ENCODE results near the gene MARK1. TPM values are rescaled to one million over a fixed set of nuclear protein-coding genes. Genes with fewer than 3 reads are reported as not detected.

Gene MARK1
- polyA plus RNA-seq (2013, experiment 1 of 2), result 10.0 TPM
- 11.8 TPM for polyA plus RNA-seq (2013, experiment 2 of 2)

GRCh38 chr1:220527908-220528678, at the start of gene MARK1:
Gene MARK1 (plus strand): TSS chr1:220528136. CDS start chr1:220528823, 687 bp downstream.
- Histone ChIP-seq H3K4me3 (ENCODE audit: extremely low read depth, insufficient read depth, low read length, poor library complexity, severe bottlenecking) (peak within 1 kb of the TSS; percentile 88), H3K4me1 (ENCODE audit: control insufficient read depth, insufficient read depth, low read length, poor library complexity, severe bottlenecking) (no peaks in the 10 kb centered on the region), H3K27ac (ENCODE audit: low read depth, low read length, severe bottlenecking) (peak within 1 kb of the TSS; percentile 60), H3K9me3 (ENCODE audit: control insufficient read depth, low read length) (no peaks in the 10 kb centered on the region), H3K36me3 (ENCODE audit: control insufficient read depth, insufficient read depth, low read length) (no peaks in the 10 kb centered on the region)
- WGBS, 2 experiments (ENCODE audit: insufficient coverage in 2 of 2), result 0% methylated on average over 65 to 80 of the region's 96 CpGs

GRCh38 chr1:220483700-220484099, 44.2 kb upstream of the MARK1 start:
- H3K9me3 ChIP-seq (ENCODE audit: control insufficient read depth, low read length), result no peaks in the 10 kb centered on the region
- 94 to 99% methylated on average over 5 to 6 of the region's 6 CpGs for WGBS, 2 experiments (ENCODE audit: insufficient coverage in 2 of 2)
- H3K36me3 ChIP-seq (ENCODE audit: control insufficient read depth, insufficient read depth, low read length), result no peaks in the 10 kb centered on the region
- H3K27ac ChIP-seq (ENCODE audit: low read depth, low read length, severe bottlenecking), result no peak overlapping the region
- H3K4me1 ChIP-seq (ENCODE audit: control insufficient read depth, insufficient read depth, low read length, poor library complexity, severe bottlenecking), result no peaks in the 10 kb centered on the region
- H3K4me3 ChIP-seq (ENCODE audit: extremely low read depth, insufficient read depth, low read length, poor library complexity, severe bottlenecking), result no peak overlapping the region

GRCh38 chr1:220484135-220484534, 43.8 kb upstream of the MARK1 start:
- H3K36me3 ChIP-seq (ENCODE audit: control insufficient read depth, insufficient read depth, low read length), result no peaks in the 10 kb centered on the region
- no peak overlapping the region for H3K27ac ChIP-seq (ENCODE audit: low read depth, low read length, severe bottlenecking)
- H3K9me3 ChIP-seq (ENCODE audit: control insufficient read depth, low read length), result no peaks in the 10 kb centered on the region
- H3K4me1 ChIP-seq (ENCODE audit: control insufficient read depth, insufficient read depth, low read length, poor library complexity, severe bottlenecking), result no peaks in the 10 kb centered on the region
- no peak overlapping the region for H3K4me3 ChIP-seq (ENCODE audit: extremely low read depth, insufficient read depth, low read length, poor library complexity, severe bottlenecking)

GRCh38 chr1:220485131-220485530, 42.8 kb upstream of the MARK1 start:
- Histone ChIP-seq H3K27ac (ENCODE audit: low read depth, low read length, severe bottlenecking) (no peak overlapping the region), H3K4me1 (ENCODE audit: control insufficient read depth, insufficient read depth, low read length, poor library complexity, severe bottlenecking) (no peaks in the 10 kb centered on the region), H3K9me3 (ENCODE audit: control insufficient read depth, low read length) (no peaks in the 10 kb centered on the region), H3K4me3 (ENCODE audit: extremely low read depth, insufficient read depth, low read length, poor library complexity, severe bottlenecking) (no peak overlapping the region), H3K36me3 (ENCODE audit: control insufficient read depth, insufficient read depth, low read length) (no peaks in the 10 kb centered on the region)
- WGBS, 2 experiments (ENCODE audit: insufficient coverage in 2 of 2), result 62 to 77% methylated on average over 2 of the region's 3 CpGs

GRCh38 chr1:220485791-220486190, 42.1 kb upstream of the MARK1 start:
- Histone ChIP-seq H3K4me3 (ENCODE audit: extremely low read depth, insufficient read depth, low read length, poor library complexity, severe bottlenecking) (no peak overlapping the region), H3K9me3 (ENCODE audit: control insufficient read depth, low read length) (no peaks in the 10 kb centered on the region), H3K27ac (ENCODE audit: low read depth, low read length, severe bottlenecking) (no peak overlapping the region), H3K4me1 (ENCODE audit: control insufficient read depth, insufficient read depth, low read length, poor library complexity, severe bottlenecking) (no peaks in the 10 kb centered on the region), H3K36me3 (ENCODE audit: control insufficient read depth, insufficient read depth, low read length) (no peaks in the 10 kb centered on the region)
- 77 to 90% methylated on average over 5 to 6 of the region's 6 CpGs for WGBS, 2 experiments (ENCODE audit: insufficient coverage in 2 of 2)

GRCh38 chr1:220487297-220487820, 40.6 kb upstream of the MARK1 start:
- no peak overlapping the region for H3K27ac ChIP-seq (ENCODE audit: low read depth, low read length, severe bottlenecking)
- WGBS, 2 experiments (ENCODE audit: insufficient coverage in 2 of 2), result 90 to 95% methylated on average over 4 to 5 of the region's 5 CpGs
- H3K4me3 ChIP-seq (ENCODE audit: extremely low read depth, insufficient read depth, low read length, poor library complexity, severe bottlenecking), result no peak overlapping the region
- H3K9me3 ChIP-seq (ENCODE audit: control insufficient read depth, low read length), result no peaks in the 10 kb centered on the region
- H3K36me3 ChIP-seq (ENCODE audit: control insufficient read depth, insufficient read depth, low read length), result no peaks in the 10 kb centered on the region
- no peaks in the 10 kb centered on the region for H3K4me1 ChIP-seq (ENCODE audit: control insufficient read depth, insufficient read depth, low read length, poor library complexity, severe bottlenecking)

GRCh38 chr1:220491891-220492290, 36.0 kb upstream of the MARK1 start:
- H3K9me3 ChIP-seq (ENCODE audit: control insufficient read depth, low read length), result no peaks in the 10 kb centered on the region
- 91% methylated on average over 1 of the region's 2 CpGs; no CpG with 5 or more reads in 1 of the 2 experiments for WGBS, 2 experiments (ENCODE audit: insufficient coverage in 2 of 2)
- H3K27ac ChIP-seq (ENCODE audit: low read depth, low read length, severe bottlenecking), result no peak overlapping the region
- H3K4me3 ChIP-seq (ENCODE audit: extremely low read depth, insufficient read depth, low read length, poor library complexity, severe bottlenecking), result no peak overlapping the region
- H3K36me3 ChIP-seq (ENCODE audit: control insufficient read depth, insufficient read depth, low read length), result no peaks in the 10 kb centered on the region
- H3K4me1 ChIP-seq (ENCODE audit: control insufficient read depth, insufficient read depth, low read length, poor library complexity, severe bottlenecking), result no peaks in the 10 kb centered on the region

- H3K27ac ChIP-seq (ENCODE audit: low read depth, low read length, severe bottlenecking), result no peak overlapping the region
- no peaks in the 10 kb centered on the region for H3K36me3 ChIP-seq (ENCODE audit: control insufficient read depth, insufficient read depth, low read length)
- WGBS, 2 experiments (ENCODE audit: insufficient coverage in 2 of 2), result 60 to 95% methylated on average over 3 of the region's 5 CpGs
- H3K9me3 ChIP-seq (ENCODE audit: control insufficient read depth, low read length), result no peaks in the 10 kb centered on the region
- no peaks in the 10 kb centered on the region for H3K4me1 ChIP-seq (ENCODE audit: control insufficient read depth, insufficient read depth, low read length, poor library complexity, severe bottlenecking)
- no peak overlapping the region for H3K4me3 ChIP-seq (ENCODE audit: extremely low read depth, insufficient read depth, low read length, poor library complexity, severe bottlenecking)
These were observed 30.6 kb upstream of the MARK1 start for GRCh38 chr1:220497220-220497947.

GRCh38 chr1:220498188-220498587, 29.7 kb upstream of the MARK1 start:
- H3K9me3 ChIP-seq (ENCODE audit: control insufficient read depth, low read length), result no peaks in the 10 kb centered on the region
- no peak overlapping the region for H3K4me3 ChIP-seq (ENCODE audit: extremely low read depth, insufficient read depth, low read length, poor library complexity, severe bottlenecking)
- no peaks in the 10 kb centered on the region for H3K36me3 ChIP-seq (ENCODE audit: control insufficient read depth, insufficient read depth, low read length)
- no peaks in the 10 kb centered on the region for H3K4me1 ChIP-seq (ENCODE audit: control insufficient read depth, insufficient read depth, low read length, poor library complexity, severe bottlenecking)
- WGBS, 2 experiments (ENCODE audit: insufficient coverage in 2 of 2), result 100% methylated on average over 2 of the region's 2 CpGs; no CpG with 5 or more reads in 1 of the 2 experiments
- no peak overlapping the region for H3K27ac ChIP-seq (ENCODE audit: low read depth, low read length, severe bottlenecking)

- no peaks in the 10 kb centered on the region for H3K9me3 ChIP-seq (ENCODE audit: control insufficient read depth, low read length)
- no peak overlapping the region for H3K27ac ChIP-seq (ENCODE audit: low read depth, low read length, severe bottlenecking)
- H3K4me1 ChIP-seq (ENCODE audit: control insufficient read depth, insufficient read depth, low read length, poor library complexity, severe bottlenecking), result no peaks in the 10 kb centered on the region
- 80% methylated on average over 1 of the region's 1 CpG; no CpG with 5 or more reads in 1 of the 2 experiments for WGBS, 2 experiments (ENCODE audit: insufficient coverage in 2 of 2)
- H3K36me3 ChIP-seq (ENCODE audit: control insufficient read depth, insufficient read depth, low read length), result no peaks in the 10 kb centered on the region
- H3K4me3 ChIP-seq (ENCODE audit: extremely low read depth, insufficient read depth, low read length, poor library complexity, severe bottlenecking), result no peak overlapping the region
These were observed 27.6 kb upstream of the MARK1 start for GRCh38 chr1:220500372-220500771.
